ENCODE results near the gene MCUB. TPM values are rescaled to one million over a fixed set of nuclear protein-coding genes. Genes with fewer than 3 reads are reported as not detected.
A peak's percentile ranks its signal among the peaks of the same experiment; 100 is the strongest.

Gene MCUB
- total RNA-seq, 6 experiments from 2014 or later = 10.2 to 16.5 (median 15.3) TPM

DNA sequence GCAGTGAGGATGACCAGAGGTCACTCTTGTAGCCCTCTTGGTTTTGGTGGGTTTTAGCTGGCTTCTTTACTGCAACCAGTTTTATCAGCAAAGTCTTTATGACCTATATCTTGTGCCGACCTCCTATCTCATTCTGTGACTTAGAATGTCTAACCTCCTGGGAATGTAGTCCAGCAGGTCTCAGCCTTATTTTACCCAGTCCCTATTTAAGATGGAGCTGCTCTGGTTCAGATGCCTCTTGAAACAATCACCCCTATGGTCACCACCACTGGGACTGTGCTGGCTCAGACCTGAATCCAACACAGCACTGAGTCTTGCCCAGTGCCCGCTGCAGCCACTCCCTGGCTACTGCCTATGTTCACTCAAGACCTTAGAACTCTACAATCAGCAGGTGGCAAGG lies 49.4 kb downstream of the MCUB start:
- H3K4me1 Mint-ChIP-seq (ENCODE audit: low read depth) = peaks cover 22% of the 10 kb centered on the region
- H3K4me3 Mint-ChIP-seq = no peak overlapping the region
- no peak for DNase-seq
- no peak overlapping the region for H3K27ac Mint-ChIP-seq
- H3K27me3 Mint-ChIP-seq (ENCODE audit: insufficient read depth) = no peaks in the 10 kb centered on the region; the same call in 1 of the 2 replicates
- H3K36me3 Mint-ChIP-seq (ENCODE audit: low read depth) = peaks cover 10% of the 10 kb centered on the region; the same call in 1 of the 2 replicates
- peaks cover 10% of the 10 kb centered on the region for H3K9me3 Mint-ChIP-seq
- TF ChIP-seq, protein P1, sequence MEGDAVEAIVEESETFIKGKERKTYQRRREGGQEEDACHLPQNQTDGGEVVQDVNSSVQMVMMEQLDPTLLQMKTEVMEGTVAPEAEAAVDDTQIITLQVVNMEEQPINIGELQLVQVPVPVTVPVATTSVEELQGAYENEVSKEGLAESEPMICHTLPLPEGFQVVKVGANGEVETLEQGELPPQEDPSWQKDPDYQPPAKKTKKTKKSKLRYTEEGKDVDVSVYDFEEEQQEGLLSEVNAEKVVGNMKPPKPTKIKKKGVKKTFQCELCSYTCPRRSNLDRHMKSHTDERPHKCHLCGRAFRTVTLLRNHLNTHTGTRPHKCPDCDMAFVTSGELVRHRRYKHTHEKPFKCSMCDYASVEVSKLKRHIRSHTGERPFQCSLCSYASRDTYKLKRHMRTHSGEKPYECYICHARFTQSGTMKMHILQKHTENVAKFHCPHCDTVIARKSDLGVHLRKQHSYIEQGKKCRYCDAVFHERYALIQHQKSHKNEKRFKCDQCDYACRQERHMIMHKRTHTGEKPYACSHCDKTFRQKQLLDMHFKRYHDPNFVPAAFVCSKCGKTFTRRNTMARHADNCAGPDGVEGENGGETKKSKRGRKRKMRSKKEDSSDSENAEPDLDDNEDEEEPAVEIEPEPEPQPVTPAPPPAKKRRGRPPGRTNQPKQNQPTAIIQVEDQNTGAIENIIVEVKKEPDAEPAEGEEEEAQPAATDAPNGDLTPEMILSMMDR (IDR thresholded peaks at IDR 0.05) = no peak

- DNase-seq = no peak
- Mint-ChIP-seq H3K27me3 (ENCODE audit: insufficient read depth) (no peaks in the 10 kb centered on the region; the same call in 1 of the 2 replicates), H3K4me1 (ENCODE audit: low read depth) (peaks cover 22% of the 10 kb centered on the region), H3K27ac (no peak overlapping the region), H3K4me3 (no peak overlapping the region), H3K9me3 (peaks cover 10% of the 10 kb centered on the region), H3K36me3 (ENCODE audit: low read depth) (peaks cover 10% of the 10 kb centered on the region; the same call in 1 of the 2 replicates)
- TF ChIP-seq, protein P1 (IDR thresholded peaks at IDR 0.05) = no peak
These were observed 50.4 kb downstream of the MCUB start for GRCh38 chr4:109610489-109610888.

DNA sequence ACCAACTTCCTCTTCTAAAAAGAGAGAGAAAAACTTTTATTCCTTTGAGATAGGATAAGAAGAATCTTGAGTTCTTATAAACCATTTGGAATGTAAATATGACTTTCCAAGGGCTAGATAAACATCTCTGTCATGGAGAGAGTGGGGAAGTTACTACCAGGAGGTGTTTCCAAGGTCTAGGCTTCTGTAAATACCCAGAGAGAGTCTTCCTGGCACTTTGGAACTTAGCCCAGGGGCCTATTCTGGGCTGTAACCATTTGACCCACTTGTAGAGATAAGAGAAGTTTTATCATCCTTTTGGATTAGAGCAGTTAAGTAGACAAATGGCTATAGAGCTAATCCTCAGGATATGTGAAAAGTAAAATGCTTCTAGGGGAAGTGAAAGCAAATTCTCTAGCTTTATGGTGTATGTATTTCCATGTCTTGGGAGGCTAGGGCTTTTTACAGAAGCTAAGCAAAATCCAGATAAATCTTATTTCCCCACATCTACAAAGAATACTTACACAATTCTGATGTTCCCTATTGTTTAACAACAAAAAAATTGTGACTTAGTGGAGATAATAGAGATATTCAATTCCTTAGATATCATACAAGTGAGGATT lies 51.1 kb downstream of the MCUB start:
- DNase-seq = peak; percentile 30
- TF ChIP-seq, protein P1 (IDR thresholded peaks at IDR 0.05) = no peak
- H3K27ac Mint-ChIP-seq = no peak overlapping the region; the same call in 1 of the 2 replicates
- H3K27me3 Mint-ChIP-seq (ENCODE audit: insufficient read depth) = no peaks in the 10 kb centered on the region; the same call in 1 of the 2 replicates
- peaks cover 10% of the 10 kb centered on the region for H3K9me3 Mint-ChIP-seq
- no peak overlapping the region for H3K4me3 Mint-ChIP-seq
- peaks cover 10% of the 10 kb centered on the region; the same call in 1 of the 2 replicates for H3K36me3 Mint-ChIP-seq (ENCODE audit: low read depth)
- H3K4me1 Mint-ChIP-seq (ENCODE audit: low read depth) = peaks cover 22% of the 10 kb centered on the region

DNA sequence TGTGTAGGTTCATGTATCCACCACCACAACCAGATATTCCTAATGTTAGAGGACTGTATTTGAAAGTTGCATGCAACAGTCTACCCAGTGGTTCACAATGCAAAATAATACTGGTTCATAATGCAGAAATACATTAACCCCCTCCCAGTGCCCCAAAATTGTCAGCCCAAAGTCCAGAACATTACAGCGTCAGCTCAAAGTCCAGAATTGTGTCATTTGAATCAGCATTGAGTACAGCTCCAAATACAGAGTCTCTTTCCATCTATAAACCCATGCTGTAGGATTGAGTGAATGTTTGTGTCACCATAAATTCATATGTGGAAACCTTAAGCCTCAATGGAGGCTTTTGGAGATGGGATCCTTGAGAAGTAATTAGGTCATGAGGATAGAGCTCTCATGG lies 54.0 kb downstream of the MCUB start:
- no peaks in the 10 kb centered on the region for H3K36me3 Mint-ChIP-seq (ENCODE audit: low read depth)
- DNase-seq = no peak
- H3K4me1 Mint-ChIP-seq (ENCODE audit: low read depth) = peaks cover 19% of the 10 kb centered on the region
- TF ChIP-seq, protein P1 (IDR thresholded peaks at IDR 0.05) = no peak
- no peak overlapping the region for H3K27ac Mint-ChIP-seq
- H3K4me3 Mint-ChIP-seq = no peak overlapping the region
- no peaks in the 10 kb centered on the region; the same call in 1 of the 2 replicates for H3K27me3 Mint-ChIP-seq (ENCODE audit: insufficient read depth)
- no peaks in the 10 kb centered on the region for H3K9me3 Mint-ChIP-seq

DNA sequence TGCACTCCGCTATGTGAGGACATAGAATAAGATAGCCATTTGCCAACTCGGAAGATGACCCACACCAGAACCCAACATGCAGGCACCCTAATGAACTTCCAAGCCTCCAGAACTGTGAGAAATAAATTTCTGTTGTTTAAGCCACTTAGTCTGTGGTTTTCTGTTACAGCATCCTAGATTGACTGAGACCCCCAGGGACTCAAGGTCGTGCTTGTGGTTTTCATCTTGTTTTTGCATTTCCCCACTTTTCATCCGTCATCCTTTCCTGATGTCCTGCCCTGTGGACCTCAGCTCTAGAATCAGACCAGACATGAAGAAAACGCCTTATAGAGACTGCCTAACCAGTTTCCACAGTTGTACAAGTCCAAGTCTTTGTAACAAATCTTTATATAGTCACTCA lies 54.4 kb downstream of the MCUB start:
- no peak overlapping the region for H3K4me3 Mint-ChIP-seq
- H3K27ac Mint-ChIP-seq = no peak overlapping the region
- DNase-seq = no peak
- H3K9me3 Mint-ChIP-seq = no peaks in the 10 kb centered on the region
- TF ChIP-seq, protein P1 (IDR thresholded peaks at IDR 0.05) = no peak
- no peaks in the 10 kb centered on the region; the same call in 1 of the 2 replicates for H3K27me3 Mint-ChIP-seq (ENCODE audit: insufficient read depth)
- H3K4me1 Mint-ChIP-seq (ENCODE audit: low read depth) = peaks cover 14% of the 10 kb centered on the region
- no peaks in the 10 kb centered on the region for H3K36me3 Mint-ChIP-seq (ENCODE audit: low read depth)
